IPS-18a (cell line): ENCODE data around the gene GOT1.

Experiments
- H3K27ac ChIP-seq: one replicate; pipeline ENCODE4 v1.5.1; 2013; ENCODE audit warnings: low read length
- H3K27me3 ChIP-seq: one replicate; pipeline ENCODE4 v1.6.1; 2013; ENCODE audit warnings: mild to moderate bottlenecking, low read length; ENCODE audit not compliant: control insufficient read depth, insufficient read depth
- H3K36me3 ChIP-seq: one replicate; pipeline ENCODE4 v1.6.1; 2013; ENCODE audit warnings: low read depth, low read length; ENCODE audit not compliant: control insufficient read depth
- H3K4me1 ChIP-seq: one replicate; pipeline ENCODE4 v1.6.1; 2013; ENCODE audit warnings: low read depth, low read length; ENCODE audit not compliant: control insufficient read depth
- H3K4me3 ChIP-seq: one replicate; pipeline ENCODE4 v1.5.1; 2013; ENCODE audit warnings: low read length
- H3K9ac ChIP-seq: one replicate; pipeline ENCODE4 v1.6.1; 2013; ENCODE audit warnings: mild to moderate bottlenecking, low read length, moderate library complexity
- H3K9me3 ChIP-seq: one replicate; pipeline ENCODE4 v1.6.1; 2013; ENCODE audit warnings: low read depth, low read length; ENCODE audit not compliant: control insufficient read depth

Gene GOT1

DNA sequence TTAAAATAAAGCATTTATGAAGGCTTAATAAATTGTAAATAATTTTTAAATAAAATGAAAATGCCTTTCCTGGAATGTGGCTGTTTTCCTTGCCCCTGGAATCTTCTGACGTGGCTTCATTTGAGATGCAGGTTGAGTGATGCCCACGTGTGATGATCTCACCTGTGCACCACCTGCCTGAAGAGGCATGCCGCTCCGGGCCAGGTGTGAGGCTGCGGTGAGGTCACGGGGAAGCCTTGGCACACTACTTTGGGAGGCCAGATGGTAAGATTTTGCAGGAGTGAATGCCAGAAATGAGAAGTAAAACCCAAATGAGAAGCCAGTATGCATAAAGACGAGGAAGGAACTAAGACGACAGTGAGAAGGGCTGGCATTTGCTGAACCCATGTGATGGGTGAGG is 36.2 kb downstream of the GOT1 start:
- no peaks in the 10 kb centered on the region for H3K9me3 ChIP-seq
- H3K9ac ChIP-seq: no peak overlapping the region
- H3K4me3 ChIP-seq: no peak overlapping the region
- H3K36me3 ChIP-seq: peaks cover 23% of the 10 kb centered on the region
- no peak overlapping the region for H3K27ac ChIP-seq
- H3K27me3 ChIP-seq: no peaks in the 10 kb centered on the region
- peaks cover 28% of the 10 kb centered on the region for H3K4me1 ChIP-seq

DNA sequence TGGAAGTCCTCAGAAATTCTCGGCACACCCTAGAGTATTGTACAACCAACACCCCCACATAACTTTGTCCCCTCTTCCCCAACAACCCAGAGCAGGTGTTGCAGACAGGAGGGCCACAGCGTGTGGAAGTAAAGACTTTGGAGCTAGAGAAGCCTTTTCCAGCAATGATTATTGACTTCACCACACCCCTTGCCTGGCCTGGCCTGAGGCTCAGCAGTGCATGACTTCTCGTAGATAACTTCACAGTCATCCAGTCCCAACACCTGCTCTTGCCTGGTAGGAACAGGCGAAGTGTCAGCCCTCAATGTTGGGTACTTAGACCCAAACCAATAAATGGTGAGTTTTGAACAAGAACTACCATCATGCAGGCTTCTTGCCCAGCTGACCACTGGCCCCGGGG is 36.7 kb downstream of the GOT1 start:
- no peaks in the 10 kb centered on the region for H3K27me3 ChIP-seq
- H3K4me1 ChIP-seq: peaks cover 28% of the 10 kb centered on the region
- peaks cover 20% of the 10 kb centered on the region for H3K36me3 ChIP-seq
- no peak overlapping the region for H3K27ac ChIP-seq
- no peaks in the 10 kb centered on the region for H3K9me3 ChIP-seq
- no peak overlapping the region for H3K4me3 ChIP-seq
- H3K9ac ChIP-seq: no peak overlapping the region

DNA sequence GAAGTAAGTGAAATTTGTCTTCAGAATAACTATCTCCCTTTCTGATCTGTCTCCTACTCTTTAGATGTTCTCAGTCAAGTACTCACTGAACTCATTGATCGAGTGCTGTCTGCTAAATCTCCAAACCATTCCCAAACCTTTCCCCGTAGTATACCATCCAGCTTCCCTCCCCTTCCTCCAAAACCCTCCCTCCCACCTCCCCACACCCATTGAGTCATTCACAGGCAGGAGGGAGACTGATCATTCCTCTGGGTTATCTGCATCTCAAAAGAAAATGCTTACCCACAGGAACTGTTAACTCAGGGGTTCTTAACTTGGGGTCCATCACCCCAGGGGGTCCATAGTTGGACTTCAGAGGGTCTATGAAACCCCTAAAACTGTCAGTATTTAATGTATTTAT is 37.4 kb downstream of the GOT1 start:
- Histone ChIP-seq H3K9me3 (no peaks in the 10 kb centered on the region), H3K36me3 (peaks cover 13% of the 10 kb centered on the region), H3K27ac (no peak overlapping the region), H3K4me3 (peak overlapping the region; percentile 0), H3K27me3 (no peaks in the 10 kb centered on the region), H3K9ac (no peak overlapping the region), H3K4me1 (peaks cover 28% of the 10 kb centered on the region)

DNA sequence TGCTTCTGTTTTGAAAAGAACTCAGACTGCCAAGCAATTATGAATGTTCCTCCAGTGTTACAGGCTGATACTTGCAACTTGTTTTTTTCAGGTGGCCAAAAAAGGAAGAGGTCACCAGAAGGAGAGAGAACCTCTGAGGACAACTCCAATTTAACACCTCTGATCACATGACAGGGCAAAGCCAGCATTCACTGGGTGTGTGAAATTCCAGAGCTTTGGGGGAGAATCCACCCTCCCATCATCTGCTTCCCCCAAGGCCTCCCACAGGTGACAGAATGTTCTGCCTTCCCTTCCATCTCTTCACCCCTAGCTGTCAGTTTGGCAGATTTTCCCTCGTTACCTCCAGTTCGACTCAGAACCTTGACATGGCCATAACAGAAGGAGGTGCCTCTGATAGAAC is 39.1 kb downstream of the GOT1 start:
- H3K27ac ChIP-seq: no peak overlapping the region

DNA sequence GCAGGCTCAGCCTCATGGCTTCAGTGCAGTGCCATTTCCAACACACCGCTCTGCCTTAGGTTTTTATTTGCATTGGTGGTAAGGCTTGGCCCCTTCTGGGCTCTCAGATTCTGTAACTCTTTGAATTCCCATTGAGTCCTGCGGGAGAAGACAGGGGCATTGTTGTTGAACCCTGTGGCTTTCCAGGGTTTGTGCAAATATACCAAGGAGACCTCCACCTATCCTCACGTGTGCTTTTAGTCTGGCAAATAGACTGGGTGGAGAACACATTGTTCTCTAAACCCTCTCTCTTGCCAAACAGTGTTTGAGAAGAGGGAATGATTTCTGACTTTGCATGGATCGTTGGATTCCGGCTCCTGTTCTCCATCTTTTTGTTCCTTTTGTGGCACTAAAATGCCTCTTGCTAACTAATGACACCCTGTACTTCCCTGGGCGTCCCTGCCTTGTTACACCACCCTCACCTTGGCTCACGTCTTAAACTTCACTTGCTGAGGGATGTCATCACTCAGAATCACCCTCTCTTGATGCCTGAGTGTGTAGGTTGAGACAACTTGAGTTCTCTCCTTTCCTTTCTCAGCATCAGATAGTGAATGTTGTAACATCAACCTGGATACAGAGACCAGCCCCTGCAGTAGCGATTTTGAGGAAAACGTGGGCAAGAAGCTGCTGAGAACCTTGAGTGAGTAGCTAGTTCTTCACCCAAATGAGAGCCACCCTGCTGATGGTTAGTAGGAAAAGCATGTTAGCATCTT is 40.5 kb downstream of the GOT1 start:
- H3K27me3 ChIP-seq: no peaks in the 10 kb centered on the region
- no peak overlapping the region for H3K9ac ChIP-seq
- no peak overlapping the region for H3K4me3 ChIP-seq
- H3K4me1 ChIP-seq: peaks cover 16% of the 10 kb centered on the region
- no peaks in the 10 kb centered on the region for H3K9me3 ChIP-seq
- H3K27ac ChIP-seq: no peak overlapping the region
- no peaks in the 10 kb centered on the region for H3K36me3 ChIP-seq

More for the DNA sequence above, 39.1 kb downstream of the GOT1 start:
- Histone ChIP-seq H3K4me1 (peaks cover 28% of the 10 kb centered on the region), H3K9me3 (no peaks in the 10 kb centered on the region), H3K4me3 (no peak overlapping the region), H3K9ac (no peak overlapping the region), H3K36me3 (no peaks in the 10 kb centered on the region), H3K27me3 (no peaks in the 10 kb centered on the region)

DNA sequence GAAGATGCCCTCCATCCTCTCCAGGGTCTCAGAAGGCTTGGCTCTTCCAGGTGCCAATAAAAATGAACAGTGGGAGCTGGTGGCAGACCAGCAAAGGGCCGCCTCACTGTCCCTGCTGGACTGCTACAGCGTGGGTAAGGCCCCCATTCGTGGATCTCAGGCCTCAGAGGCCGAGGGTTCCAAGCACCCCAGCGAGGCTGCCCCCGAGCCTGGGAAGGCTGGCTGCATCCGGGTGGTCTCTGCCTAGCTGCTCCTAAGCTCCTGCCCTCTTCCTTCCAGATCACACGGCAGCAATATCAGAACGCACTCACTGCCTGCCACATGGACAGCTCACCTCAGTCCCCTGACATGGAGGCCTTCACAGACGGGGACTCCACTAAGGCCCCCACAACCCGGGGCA is 42.9 kb downstream of the GOT1 start:
- Histone ChIP-seq H3K36me3 (no peaks in the 10 kb centered on the region), H3K9me3 (no peaks in the 10 kb centered on the region), H3K4me1 (peaks cover 2% of the 10 kb centered on the region), H3K9ac (no peak overlapping the region), H3K4me3 (no peak overlapping the region), H3K27me3 (no peaks in the 10 kb centered on the region), H3K27ac (no peak overlapping the region)

DNA sequence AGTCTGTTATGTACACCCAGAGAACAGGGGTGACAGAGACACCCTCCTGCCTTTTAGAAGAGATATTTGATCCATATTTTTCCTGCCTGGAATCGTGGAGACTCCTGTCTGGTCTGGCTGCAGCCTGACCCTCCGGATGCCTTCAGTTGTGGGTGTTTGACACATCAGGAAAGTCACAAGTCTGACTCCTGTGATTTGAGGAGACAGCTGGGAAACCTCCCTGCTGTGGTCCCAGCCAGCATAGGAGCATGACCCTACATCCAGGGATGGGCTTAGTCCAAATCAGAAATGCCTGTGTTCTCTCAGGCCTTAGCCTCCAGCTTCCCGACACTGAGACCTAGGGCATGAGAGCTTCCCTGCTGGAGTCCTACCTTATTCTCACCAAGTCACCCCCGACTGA is 43.4 kb downstream of the GOT1 start:
- Histone ChIP-seq H3K4me3 (no peak overlapping the region), H3K4me1 (no peaks in the 10 kb centered on the region), H3K36me3 (no peaks in the 10 kb centered on the region), H3K9me3 (no peaks in the 10 kb centered on the region), H3K27ac (no peak overlapping the region), H3K9ac (no peak overlapping the region), H3K27me3 (no peaks in the 10 kb centered on the region)

DNA sequence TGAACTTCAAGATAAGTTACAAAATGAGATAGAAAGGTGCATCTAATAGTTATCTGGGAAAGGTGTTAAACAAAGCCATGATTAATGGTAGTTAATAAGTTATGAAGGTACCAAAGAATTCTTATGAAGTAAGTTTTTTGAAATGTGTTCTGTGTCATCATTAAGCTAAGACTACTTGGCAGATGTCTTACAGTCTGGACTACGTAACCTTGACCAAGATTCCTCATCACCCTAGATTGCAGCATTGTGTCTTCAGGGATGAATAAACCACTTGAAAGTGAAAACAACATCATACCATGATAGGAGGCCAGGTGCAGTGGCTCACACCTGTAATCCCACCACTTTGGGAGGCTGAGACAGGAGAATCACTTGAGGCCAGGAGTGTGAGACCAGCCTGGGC is 48.2 kb downstream of the GOT1 start:
- Histone ChIP-seq H3K9ac (no peak overlapping the region), H3K4me1 (no peaks in the 10 kb centered on the region), H3K4me3 (no peak overlapping the region), H3K27me3 (no peaks in the 10 kb centered on the region), H3K27ac (no peak overlapping the region), H3K36me3 (no peaks in the 10 kb centered on the region), H3K9me3 (no peaks in the 10 kb centered on the region)

DNA sequence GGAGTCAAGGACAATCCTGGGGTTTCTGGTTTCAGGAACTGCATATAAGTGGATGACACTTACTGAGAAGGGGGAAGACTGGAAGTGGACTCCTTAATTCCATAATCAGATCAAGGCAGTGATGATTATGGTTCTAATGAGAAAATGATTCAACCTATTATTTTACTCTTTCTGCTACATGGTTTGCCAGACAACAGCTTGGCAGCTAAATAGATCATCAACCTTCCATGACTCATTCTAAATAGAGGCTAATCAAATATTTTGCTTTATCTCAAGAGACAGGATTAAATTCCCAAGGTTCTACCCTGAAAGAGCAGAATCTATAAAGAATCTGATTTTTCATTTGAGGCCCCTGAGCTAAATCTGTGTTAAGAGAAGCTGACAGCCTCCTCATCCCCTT is 55.0 kb downstream of the GOT1 start:
- H3K9me3 ChIP-seq: no peaks in the 10 kb centered on the region
- no peaks in the 10 kb centered on the region for H3K27me3 ChIP-seq
- H3K9ac ChIP-seq: no peak overlapping the region
- no peak overlapping the region for H3K4me3 ChIP-seq
- no peaks in the 10 kb centered on the region for H3K36me3 ChIP-seq
- no peaks in the 10 kb centered on the region for H3K4me1 ChIP-seq
- no peak overlapping the region for H3K27ac ChIP-seq

DNA sequence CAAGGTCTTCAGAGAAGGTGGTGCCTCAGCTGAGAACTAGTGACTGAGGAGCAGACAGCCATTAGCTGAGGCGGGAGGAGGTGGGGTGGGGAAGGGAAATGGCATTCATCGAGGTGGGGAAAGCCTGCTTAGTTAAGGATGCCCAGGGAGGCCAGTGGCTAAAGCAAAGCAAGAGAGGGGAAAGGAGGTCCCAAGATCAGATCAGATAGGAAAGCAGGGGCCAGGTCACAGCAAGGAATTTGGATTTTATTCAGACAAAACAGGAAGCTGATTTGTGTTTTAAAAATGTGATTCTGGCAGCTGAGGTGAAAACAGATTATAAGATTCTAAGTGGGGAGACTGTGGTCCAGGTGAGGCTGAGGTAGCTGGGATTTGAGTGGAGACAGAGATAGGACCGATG is 55.5 kb downstream of the GOT1 start:
- H3K27ac ChIP-seq: no peak overlapping the region
- H3K9me3 ChIP-seq: no peaks in the 10 kb centered on the region
- no peaks in the 10 kb centered on the region for H3K4me1 ChIP-seq
- H3K27me3 ChIP-seq: no peaks in the 10 kb centered on the region
- H3K36me3 ChIP-seq: no peaks in the 10 kb centered on the region
- H3K9ac ChIP-seq: no peak overlapping the region
- H3K4me3 ChIP-seq: no peak overlapping the region

DNA sequence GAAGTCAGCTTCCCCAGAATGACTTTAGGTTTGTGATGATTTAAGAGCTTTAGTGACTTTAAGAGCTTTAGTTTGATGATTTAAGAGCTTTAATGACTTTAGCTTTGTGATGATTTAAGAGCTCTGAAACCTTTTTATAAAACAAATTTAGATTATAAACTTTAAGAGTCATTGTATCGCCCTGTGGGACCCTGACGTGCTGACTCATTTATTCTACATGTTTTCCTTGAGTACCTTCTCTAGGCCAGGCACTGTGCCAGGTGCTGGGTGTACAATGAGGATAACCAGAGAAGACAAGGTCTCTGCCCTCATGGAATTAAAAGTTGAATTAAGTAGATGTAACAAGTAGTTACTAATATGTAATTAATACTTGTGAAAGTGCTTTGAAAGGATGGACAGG is 55.9 kb downstream of the GOT1 start:
- Histone ChIP-seq H3K9me3 (no peaks in the 10 kb centered on the region), H3K36me3 (no peaks in the 10 kb centered on the region), H3K4me3 (no peak overlapping the region), H3K27ac (no peak overlapping the region), H3K4me1 (no peaks in the 10 kb centered on the region), H3K9ac (no peak overlapping the region), H3K27me3 (no peaks in the 10 kb centered on the region)

DNA sequence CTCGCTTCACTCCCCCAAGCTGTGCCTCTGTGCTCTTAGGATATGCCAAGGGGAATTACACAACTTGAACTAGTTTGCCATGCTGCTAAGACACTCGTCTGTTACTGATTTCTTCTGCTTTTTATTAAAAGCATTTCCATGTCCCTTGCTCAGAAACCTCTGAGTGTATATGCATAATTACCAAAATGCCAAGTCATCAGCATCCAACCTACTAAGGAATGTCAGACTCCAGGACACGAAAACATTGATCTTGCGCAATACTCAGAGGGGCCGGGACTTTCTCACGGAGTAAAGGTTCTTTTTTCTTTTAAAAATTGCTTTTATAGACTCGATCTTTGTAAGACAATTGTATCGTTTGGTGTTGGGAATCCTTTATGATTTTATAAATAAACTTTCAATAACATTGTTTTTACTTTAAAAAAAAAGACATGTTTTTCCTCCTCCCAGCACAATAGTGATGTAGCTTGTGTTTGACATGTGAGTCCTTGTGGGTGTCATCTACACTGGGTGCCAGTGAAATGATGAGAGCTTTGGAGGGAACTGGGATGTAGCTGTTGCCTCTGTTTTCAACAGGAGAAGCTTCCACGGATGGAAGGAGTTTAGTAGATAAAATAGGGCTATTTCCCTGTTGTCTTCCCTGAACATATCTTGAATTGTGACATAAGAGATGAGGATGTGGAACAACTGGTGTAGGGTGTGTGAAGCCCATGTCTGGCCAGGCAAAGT is 57.7 kb downstream of the GOT1 start:
- Histone ChIP-seq H3K4me1 (no peaks in the 10 kb centered on the region), H3K4me3 (no peak overlapping the region), H3K9me3 (no peaks in the 10 kb centered on the region), H3K36me3 (no peaks in the 10 kb centered on the region), H3K27me3 (no peaks in the 10 kb centered on the region), H3K9ac (no peak overlapping the region), H3K27ac (no peak overlapping the region)
